Sigmoid colon (tissue), 3 donors: ENCODE results near the gene NCS1.

ENCODE experiments used
- POLR2A ChIP-seq, 2 donors: fragments of 450-650 bp; IDR thresholded peaks; one replicate each; pipeline ENCODE4 v1.6.1; 2016; ENCODE audit warnings: antibody characterized with exemption in 2 of 2, mild to moderate bottlenecking in 2 of 2, moderate library complexity in 2 of 2
- TF ChIP-seq, protein P1 (sequence below), 4 experiments: fragments of 450-650 bp in 3 of 4; fragments of 200-600 bp in 1 of 4; IDR thresholded peaks; one replicate each; pipeline ENCODE4 v1.5.1; 2016 to 2019; ENCODE audit warnings: antibody characterized with exemption in 4 of 4, mild to moderate bottlenecking in 3 of 4, moderate library complexity in 2 of 4

DNA sequence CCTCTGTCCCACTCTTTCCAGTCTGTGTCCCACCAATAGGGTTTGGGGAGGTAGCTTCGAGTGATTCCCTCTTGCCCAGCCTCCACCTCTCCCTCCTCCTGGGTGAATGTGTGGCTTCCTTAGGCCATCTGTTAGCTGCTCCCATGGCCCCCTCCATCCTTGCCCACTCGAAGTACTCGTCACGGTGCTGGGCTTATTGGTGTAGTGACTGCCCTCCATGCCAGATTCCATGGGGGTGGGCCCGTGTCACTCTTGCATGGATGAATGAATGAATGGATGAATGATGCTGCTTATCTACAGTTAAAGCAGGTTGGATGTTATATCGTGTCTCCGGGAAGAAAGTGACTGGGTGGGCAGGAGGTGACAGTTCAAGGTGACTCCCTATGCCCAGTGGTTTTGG lies 112.5 kb downstream of the NCS1 start:
- no peak for TF ChIP-seq POLR2A (IDR thresholded peaks at IDR 0.05)
- TF ChIP-seq, protein P1, sequence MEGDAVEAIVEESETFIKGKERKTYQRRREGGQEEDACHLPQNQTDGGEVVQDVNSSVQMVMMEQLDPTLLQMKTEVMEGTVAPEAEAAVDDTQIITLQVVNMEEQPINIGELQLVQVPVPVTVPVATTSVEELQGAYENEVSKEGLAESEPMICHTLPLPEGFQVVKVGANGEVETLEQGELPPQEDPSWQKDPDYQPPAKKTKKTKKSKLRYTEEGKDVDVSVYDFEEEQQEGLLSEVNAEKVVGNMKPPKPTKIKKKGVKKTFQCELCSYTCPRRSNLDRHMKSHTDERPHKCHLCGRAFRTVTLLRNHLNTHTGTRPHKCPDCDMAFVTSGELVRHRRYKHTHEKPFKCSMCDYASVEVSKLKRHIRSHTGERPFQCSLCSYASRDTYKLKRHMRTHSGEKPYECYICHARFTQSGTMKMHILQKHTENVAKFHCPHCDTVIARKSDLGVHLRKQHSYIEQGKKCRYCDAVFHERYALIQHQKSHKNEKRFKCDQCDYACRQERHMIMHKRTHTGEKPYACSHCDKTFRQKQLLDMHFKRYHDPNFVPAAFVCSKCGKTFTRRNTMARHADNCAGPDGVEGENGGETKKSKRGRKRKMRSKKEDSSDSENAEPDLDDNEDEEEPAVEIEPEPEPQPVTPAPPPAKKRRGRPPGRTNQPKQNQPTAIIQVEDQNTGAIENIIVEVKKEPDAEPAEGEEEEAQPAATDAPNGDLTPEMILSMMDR (IDR thresholded peaks at IDR 0.05), result no peak
